ENCODE results near the gene USP3.

The USP3 gene

DNA sequence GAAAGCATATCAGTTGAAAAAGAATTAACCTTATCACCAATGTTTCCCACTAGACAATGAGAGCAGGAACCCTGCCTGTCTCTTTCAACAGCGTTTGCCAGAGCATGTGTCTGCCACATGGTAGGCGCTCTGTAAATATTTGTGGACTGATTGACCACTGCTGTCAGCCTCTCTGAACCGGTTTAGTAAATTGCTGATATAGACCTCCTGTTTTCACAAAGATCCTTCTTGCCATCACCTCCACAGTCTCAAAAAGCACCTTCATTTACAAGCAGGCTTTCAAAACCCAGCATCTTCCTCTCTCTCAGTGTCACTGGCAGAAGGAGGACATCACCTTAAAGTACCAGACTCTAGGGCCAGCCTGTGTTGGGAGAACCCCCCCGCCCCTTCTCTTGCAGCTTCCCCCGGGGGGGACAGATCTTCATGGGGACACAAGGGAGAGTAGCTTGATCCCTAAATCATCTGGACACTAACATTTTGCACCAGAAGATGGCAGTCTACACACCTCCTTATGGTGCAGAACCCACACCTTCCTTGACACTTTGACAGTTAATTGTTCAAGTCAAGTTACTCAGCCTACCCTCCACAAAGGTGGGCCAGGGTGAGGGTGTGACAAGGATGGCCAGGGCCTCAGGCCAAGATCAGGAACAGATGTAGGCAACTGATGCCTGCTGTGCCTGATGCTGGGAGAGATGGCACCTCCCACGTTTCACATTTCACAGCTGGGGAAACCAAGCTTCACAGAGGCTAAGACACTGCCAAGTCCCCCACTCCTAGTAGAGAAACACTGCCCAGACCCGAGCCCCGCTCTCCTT, 37.8 kb upstream of the USP3 start:
- Mint-ChIP-seq H3K4me1 (peaks cover 6% of the 10 kb centered on the region), H3K27me3 (peaks cover 8% of the 10 kb centered on the region), H3K4me3 (no peak overlapping the region), H3K27ac (ENCODE audit: low read depth) (no peak overlapping the region), H3K9me3 (no peaks in the 10 kb centered on the region), H3K36me3 (ENCODE audit: insufficient read depth) (no peaks in the 10 kb centered on the region)
- ATAC-seq (replicated peaks; ENCODE audit: extremely low read depth, poor library complexity, severe bottlenecking) = peak; percentile 90
- DNase-seq (ENCODE audit: low spot score in 2 of 2) = peak in 1 of 2 donors; percentile 54

GRCh38 chr15:63469190-63469589, 35.2 kb upstream of the USP3 start:
- ATAC-seq (replicated peaks; ENCODE audit: extremely low read depth, poor library complexity, severe bottlenecking) (no peak), DNase-seq (ENCODE audit: low spot score in 2 of 2) (no peak)
- H3K36me3 Mint-ChIP-seq (ENCODE audit: insufficient read depth) = no peaks in the 10 kb centered on the region
- H3K27me3 Mint-ChIP-seq = no peaks in the 10 kb centered on the region
- no peaks in the 10 kb centered on the region for H3K9me3 Mint-ChIP-seq
- H3K4me1 Mint-ChIP-seq = peaks cover 12% of the 10 kb centered on the region
- H3K27ac Mint-ChIP-seq (ENCODE audit: low read depth) = no peak overlapping the region
- H3K4me3 Mint-ChIP-seq = no peak overlapping the region

GRCh38 chr15:63469984-63470383, 34.4 kb upstream of the USP3 start:
- ATAC-seq (replicated peaks; ENCODE audit: extremely low read depth, poor library complexity, severe bottlenecking) (no peak), DNase-seq (ENCODE audit: low spot score in 2 of 2) (no peak)
- H3K9me3 Mint-ChIP-seq = no peaks in the 10 kb centered on the region
- no peaks in the 10 kb centered on the region for H3K36me3 Mint-ChIP-seq (ENCODE audit: insufficient read depth)
- peaks cover 14% of the 10 kb centered on the region for H3K4me1 Mint-ChIP-seq
- no peaks in the 10 kb centered on the region for H3K27me3 Mint-ChIP-seq
- no peak overlapping the region for H3K27ac Mint-ChIP-seq (ENCODE audit: low read depth)
- H3K4me3 Mint-ChIP-seq = no peak overlapping the region

- H3K4me1 Mint-ChIP-seq = peaks cover 8% of the 10 kb centered on the region
- H3K27me3 Mint-ChIP-seq = no peaks in the 10 kb centered on the region
- ATAC-seq (replicated peaks; ENCODE audit: extremely low read depth, poor library complexity, severe bottlenecking) (peak; percentile 46), DNase-seq (ENCODE audit: low spot score in 2 of 2) (no peak)
- no peaks in the 10 kb centered on the region for H3K36me3 Mint-ChIP-seq (ENCODE audit: insufficient read depth)
- no peak overlapping the region for H3K4me3 Mint-ChIP-seq
- no peaks in the 10 kb centered on the region for H3K9me3 Mint-ChIP-seq
- peak overlapping the region; percentile 29 for H3K27ac Mint-ChIP-seq (ENCODE audit: low read depth)
These were observed 31.2 kb upstream of the USP3 start for GRCh38 chr15:63473007-63473748.

- Mint-ChIP-seq H3K36me3 (ENCODE audit: insufficient read depth) (no peaks in the 10 kb centered on the region), H3K4me3 (no peak overlapping the region), H3K4me1 (peaks cover 8% of the 10 kb centered on the region), H3K27me3 (no peaks in the 10 kb centered on the region), H3K9me3 (no peaks in the 10 kb centered on the region), H3K27ac (ENCODE audit: low read depth) (peak overlapping the region; percentile 52)
- DNase-seq (ENCODE audit: low spot score in 2 of 2) (no peak), ATAC-seq (replicated peaks; ENCODE audit: extremely low read depth, poor library complexity, severe bottlenecking) (no peak)
These were observed 30.7 kb upstream of the USP3 start for GRCh38 chr15:63473749-63473998.

DNA sequence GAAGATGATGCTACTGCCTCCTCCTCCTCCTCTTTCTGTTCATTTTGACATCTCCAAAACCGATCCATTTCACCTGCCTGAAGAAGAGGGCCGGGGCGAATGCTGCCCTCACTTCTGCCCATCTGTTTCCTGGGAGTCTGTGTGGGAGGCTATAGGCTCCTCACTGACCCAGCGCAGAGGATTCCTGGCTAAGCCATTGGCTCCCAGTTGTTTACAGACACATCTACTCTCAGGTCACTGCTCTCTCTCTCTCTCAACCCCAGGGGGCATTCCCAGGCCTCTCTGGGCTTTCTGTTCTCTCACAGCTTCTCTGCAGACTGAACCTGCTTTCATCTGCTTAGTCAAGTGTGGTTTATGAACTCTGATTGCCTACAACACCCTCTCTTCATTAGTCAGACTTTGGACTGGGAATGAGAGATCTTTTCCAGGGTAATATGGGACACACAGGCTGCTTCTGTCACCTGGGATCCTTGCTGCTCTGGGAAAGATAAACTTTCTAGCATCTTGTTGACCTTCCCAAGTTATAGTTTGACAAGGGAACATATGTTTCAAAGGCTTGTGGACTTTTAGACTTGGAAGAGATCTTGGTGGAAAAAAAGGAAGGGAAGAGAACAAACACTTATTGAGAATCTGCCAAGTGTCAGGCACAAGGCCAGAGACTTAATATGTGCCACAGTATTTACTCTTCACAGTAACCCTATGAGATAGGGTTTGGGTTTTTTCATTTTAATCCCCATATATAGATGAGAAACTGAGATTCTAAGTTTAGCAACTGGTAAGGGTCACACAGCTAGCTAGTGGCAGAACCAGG, 30.2 kb upstream of the USP3 start:
- DNase-seq (ENCODE audit: low spot score in 2 of 2) (peak in 1 of 2 donors; percentile 22), ATAC-seq (replicated peaks; ENCODE audit: extremely low read depth, poor library complexity, severe bottlenecking) (peak; percentile 71)
- H3K27ac Mint-ChIP-seq (ENCODE audit: low read depth) = peak overlapping the region; percentile 52
- H3K4me1 Mint-ChIP-seq = peaks cover 12% of the 10 kb centered on the region
- H3K36me3 Mint-ChIP-seq (ENCODE audit: insufficient read depth) = no peaks in the 10 kb centered on the region
- no peak overlapping the region for H3K4me3 Mint-ChIP-seq
- H3K27me3 Mint-ChIP-seq = no peaks in the 10 kb centered on the region
- no peaks in the 10 kb centered on the region for H3K9me3 Mint-ChIP-seq

DNA sequence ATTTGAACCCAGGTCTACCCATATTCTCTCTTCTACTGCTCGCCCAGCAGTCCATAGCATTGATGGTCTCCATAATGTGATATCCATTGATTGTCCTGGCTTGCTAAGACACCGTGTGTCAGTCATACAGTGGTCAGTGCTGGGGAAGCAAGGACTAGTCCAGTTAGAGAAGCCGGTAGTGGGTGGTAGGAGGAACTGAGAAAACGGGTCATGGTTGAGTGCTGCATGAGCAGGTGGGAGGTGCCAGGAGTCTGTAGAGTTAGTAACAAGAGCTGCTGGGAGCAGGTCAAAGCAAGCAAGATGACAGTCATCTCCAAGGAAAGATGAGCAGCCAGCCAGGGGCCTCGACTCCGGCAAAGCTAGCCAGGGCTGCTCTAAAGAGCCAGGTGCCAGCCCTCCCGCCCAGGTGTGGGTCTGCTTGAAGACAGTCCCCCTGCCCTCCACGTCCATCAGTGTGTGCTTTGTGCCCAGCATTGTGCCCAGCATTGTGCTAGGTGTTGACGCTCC, 29.5 kb upstream of the USP3 start:
- Mint-ChIP-seq H3K4me1 (peaks cover 18% of the 10 kb centered on the region), H3K36me3 (ENCODE audit: insufficient read depth) (peaks cover 3% of the 10 kb centered on the region), H3K27ac (ENCODE audit: low read depth) (peak overlapping the region; percentile 14), H3K4me3 (no peak overlapping the region), H3K9me3 (no peaks in the 10 kb centered on the region), H3K27me3 (no peaks in the 10 kb centered on the region)
- no peak for ATAC-seq (replicated peaks; ENCODE audit: extremely low read depth, poor library complexity, severe bottlenecking)
- DNase-seq (ENCODE audit: low spot score in 2 of 2) = no peak

DNA sequence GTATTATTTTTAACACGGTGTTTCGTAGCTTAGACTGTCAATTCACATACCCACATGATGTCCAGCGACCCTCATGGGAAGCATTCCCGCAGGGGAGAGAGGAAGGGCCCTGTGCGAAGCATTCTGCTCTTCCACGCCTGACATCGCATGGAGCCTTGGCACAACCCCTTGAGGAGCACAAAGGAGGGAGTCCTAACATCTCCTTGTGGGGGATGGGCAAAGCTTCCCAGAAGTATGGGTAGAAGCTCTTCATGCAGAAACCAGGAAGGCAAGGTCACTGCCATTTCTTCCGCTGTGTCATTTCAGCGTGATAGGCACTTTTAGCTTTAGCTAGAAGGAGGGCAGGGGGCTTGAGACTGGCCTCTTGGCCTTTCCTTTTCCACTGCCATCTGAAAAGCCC, 28.7 kb upstream of the USP3 start:
- no peaks in the 10 kb centered on the region for H3K9me3 Mint-ChIP-seq
- peaks cover 3% of the 10 kb centered on the region for H3K36me3 Mint-ChIP-seq (ENCODE audit: insufficient read depth)
- H3K27me3 Mint-ChIP-seq = no peaks in the 10 kb centered on the region
- ATAC-seq (replicated peaks; ENCODE audit: extremely low read depth, poor library complexity, severe bottlenecking) (no peak), DNase-seq (ENCODE audit: low spot score in 2 of 2) (no peak)
- no peak overlapping the region for H3K4me3 Mint-ChIP-seq
- no peak overlapping the region for H3K27ac Mint-ChIP-seq (ENCODE audit: low read depth)
- H3K4me1 Mint-ChIP-seq = peaks cover 21% of the 10 kb centered on the region

DNA sequence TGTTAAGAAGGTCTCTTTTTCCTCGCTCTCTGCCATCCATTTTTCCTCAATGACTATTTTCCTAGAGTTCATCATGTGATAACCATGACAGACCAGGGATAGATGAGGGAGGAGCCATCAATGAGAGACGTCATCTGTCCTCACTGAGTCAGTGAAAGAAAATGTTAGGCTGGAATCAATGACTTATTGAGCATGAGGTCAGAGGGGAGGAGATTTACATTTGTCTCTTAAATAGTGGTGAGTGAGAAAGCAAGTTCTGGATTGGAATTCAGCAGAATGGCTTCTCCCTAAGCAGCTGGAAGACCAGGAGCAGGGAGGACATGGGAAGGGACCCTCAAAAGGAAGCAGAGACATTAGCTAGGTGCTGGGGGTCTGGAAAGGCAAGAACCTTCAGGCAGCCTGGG, 28.2 kb upstream of the USP3 start:
- ATAC-seq (replicated peaks; ENCODE audit: extremely low read depth, poor library complexity, severe bottlenecking) (no peak), DNase-seq (ENCODE audit: low spot score in 2 of 2) (no peak)
- H3K4me1 Mint-ChIP-seq = peaks cover 21% of the 10 kb centered on the region
- peak overlapping the region; percentile 65 for H3K27ac Mint-ChIP-seq (ENCODE audit: low read depth)
- no peaks in the 10 kb centered on the region for H3K27me3 Mint-ChIP-seq
- no peak overlapping the region for H3K4me3 Mint-ChIP-seq
- peaks cover 3% of the 10 kb centered on the region for H3K36me3 Mint-ChIP-seq (ENCODE audit: insufficient read depth)
- H3K9me3 Mint-ChIP-seq = no peaks in the 10 kb centered on the region

GRCh38 chr15:63478243-63478642, 26.1 kb upstream of the USP3 start:
- ATAC-seq (replicated peaks; ENCODE audit: extremely low read depth, poor library complexity, severe bottlenecking) (no peak), DNase-seq (ENCODE audit: low spot score in 2 of 2) (no peak)
- H3K27me3 Mint-ChIP-seq = no peaks in the 10 kb centered on the region
- H3K36me3 Mint-ChIP-seq (ENCODE audit: insufficient read depth) = peaks cover 3% of the 10 kb centered on the region
- peaks cover 21% of the 10 kb centered on the region for H3K4me1 Mint-ChIP-seq
- peak overlapping the region; percentile 99 for H3K27ac Mint-ChIP-seq (ENCODE audit: low read depth)
- no peak overlapping the region for H3K4me3 Mint-ChIP-seq
- H3K9me3 Mint-ChIP-seq = no peaks in the 10 kb centered on the region

DNA sequence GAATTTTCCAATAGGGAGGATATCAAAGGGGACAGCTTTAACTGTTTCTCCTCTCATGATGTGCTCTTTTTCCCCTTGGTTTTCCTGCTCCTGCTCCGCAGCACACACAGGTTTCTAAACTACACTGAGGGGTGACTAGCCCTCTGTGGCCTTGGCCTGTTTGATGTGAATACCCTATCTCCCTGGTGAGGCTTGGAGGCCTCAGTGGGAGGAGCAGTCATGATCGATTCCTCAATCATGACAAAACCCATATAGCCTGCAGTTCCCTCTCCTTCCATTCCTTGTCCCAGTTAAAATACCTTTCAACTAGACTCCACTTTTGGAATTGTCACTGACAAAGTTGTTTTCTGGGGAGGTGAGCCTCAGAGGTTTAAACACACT, 24.0 kb upstream of the USP3 start:
- Mint-ChIP-seq H3K4me3 (no peak overlapping the region), H3K27me3 (no peaks in the 10 kb centered on the region), H3K9me3 (no peaks in the 10 kb centered on the region), H3K36me3 (ENCODE audit: insufficient read depth) (peaks cover 3% of the 10 kb centered on the region), H3K4me1 (peaks cover 31% of the 10 kb centered on the region), H3K27ac (ENCODE audit: low read depth) (peak overlapping the region; percentile 99)
- no peak for DNase-seq (ENCODE audit: low spot score in 2 of 2)
- no peak for ATAC-seq (replicated peaks; ENCODE audit: extremely low read depth, poor library complexity, severe bottlenecking)

DNA sequence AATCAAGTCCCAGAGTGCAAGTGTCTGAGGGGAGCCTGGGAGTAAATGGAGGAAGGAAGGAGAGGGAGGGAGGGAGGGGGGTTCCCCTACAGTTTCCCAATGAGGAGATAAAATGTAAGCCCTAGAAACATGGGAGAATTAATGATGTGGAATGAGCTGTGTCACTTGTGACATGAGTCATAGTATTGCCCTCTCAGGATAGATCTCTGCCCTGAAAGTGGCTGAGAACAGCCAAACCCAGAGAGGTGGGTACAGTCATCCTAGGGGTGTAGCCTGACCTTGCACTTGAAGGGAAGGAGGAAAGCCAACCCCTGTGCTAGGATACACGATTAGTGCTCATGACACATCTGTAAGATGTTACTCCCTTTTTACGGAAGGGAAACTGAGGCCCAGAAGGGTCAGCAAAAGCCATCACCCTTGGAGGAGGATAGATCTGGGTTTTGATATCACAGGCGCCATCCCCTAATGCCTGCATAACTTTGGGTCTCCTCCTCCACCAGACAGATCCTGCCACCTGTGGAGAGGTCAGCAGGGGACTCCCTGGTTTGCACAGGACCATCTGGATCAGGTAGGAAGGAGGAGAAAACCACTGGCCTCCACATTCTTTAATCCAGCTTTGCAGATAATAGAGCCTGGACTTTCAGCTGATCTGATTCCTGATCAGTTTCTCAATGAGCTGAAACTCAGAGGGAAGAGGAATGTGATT, 23.1 kb upstream of the USP3 start:
- H3K4me1 Mint-ChIP-seq = peaks cover 31% of the 10 kb centered on the region
- ATAC-seq (replicated peaks; ENCODE audit: extremely low read depth, poor library complexity, severe bottlenecking) (no peak), DNase-seq (ENCODE audit: low spot score in 2 of 2) (no peak)
- H3K27ac Mint-ChIP-seq (ENCODE audit: low read depth) = peak overlapping the region; percentile 99
- H3K9me3 Mint-ChIP-seq = no peaks in the 10 kb centered on the region
- no peaks in the 10 kb centered on the region for H3K27me3 Mint-ChIP-seq
- H3K4me3 Mint-ChIP-seq = no peak overlapping the region
- H3K36me3 Mint-ChIP-seq (ENCODE audit: insufficient read depth) = peaks cover 3% of the 10 kb centered on the region

All from central memory CD8-positive, alpha-beta T cell (primary cell).